B cell (primary cell): ENCODE results near the gene TWIST2.

Experiments used
- CTCF ChIP-seq: fragments of 200-600 bp; IDR thresholded peaks from one replicate; pipeline ENCODE4 v1.8.0; 2022; ENCODE audit warnings: antibody characterized with exemption, mild to moderate bottlenecking
- EZH2 ChIP-seq: IDR thresholded peaks from 2 replicates; pipeline ENCODE4 v1.6.1; 2012; ENCODE audit warnings: borderline replicate concordance, low read depth, mild to moderate bottlenecking, moderate library complexity, low read length; ENCODE audit not compliant: insufficient read depth, poor library complexity, severe bottlenecking

DNA sequence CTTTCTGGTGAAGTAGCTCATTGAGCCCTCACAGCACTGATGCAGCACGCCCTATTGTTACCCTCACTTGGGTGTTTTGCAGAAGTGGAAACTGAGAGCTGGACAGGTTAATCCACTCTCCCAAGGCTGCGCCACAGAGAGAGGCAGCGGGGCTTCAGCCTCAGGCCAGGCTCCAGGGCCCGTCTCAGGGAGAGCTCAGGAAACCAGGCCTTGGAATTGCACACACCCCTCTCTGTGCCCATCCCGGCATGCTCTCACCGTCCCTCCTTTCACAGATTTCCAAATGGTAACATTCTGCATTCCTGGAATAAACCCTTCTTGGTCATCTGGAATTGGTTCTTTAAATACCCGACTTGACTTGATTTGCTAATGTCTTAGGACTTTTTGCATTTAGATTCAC lies 51.5 kb downstream of the TWIST2 start:
- TF ChIP-seq CTCF (no peak), EZH2 (no peak)
